GM19455 (cell line): ENCODE results near the gene POU6F1.

ENCODE experiments used
- ATAC-seq: cut with Tn5 transposase; IDR thresholded peaks from one replicate; pipeline ENCODE4 v1.9.1; 2021; ENCODE audit not compliant: unreplicated experiment

Gene POU6F1

DNA sequence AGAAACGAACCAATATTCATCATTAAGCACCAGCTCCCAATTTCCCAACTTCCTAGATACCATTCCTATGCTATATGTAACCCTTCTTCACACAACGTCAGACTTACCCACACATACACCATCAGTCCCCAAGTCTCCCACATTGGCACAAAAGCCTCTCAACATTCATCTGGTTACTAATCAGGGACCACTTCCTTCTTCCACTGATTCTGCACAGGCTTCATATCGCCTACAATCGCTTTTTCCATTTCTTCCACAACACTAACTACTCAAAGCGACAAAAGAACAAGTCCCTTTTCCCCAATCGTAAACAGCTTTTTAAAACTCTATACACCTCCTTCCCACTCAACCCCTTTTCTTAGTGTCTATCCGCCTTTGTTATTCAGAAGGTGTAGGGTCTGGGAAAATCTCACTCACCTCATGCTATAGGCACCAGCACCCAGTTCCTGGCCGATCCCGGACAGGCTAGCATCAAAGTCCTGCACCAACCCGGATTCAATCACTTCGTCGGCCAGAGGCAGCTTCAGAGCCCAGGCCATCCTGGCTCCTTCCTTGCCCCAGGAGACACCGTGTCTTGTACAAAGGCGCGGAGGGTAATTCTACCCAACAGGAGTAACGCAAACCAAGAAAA is 45.9 kb downstream of the POU6F1 start:
- no peak for ATAC-seq

DNA sequence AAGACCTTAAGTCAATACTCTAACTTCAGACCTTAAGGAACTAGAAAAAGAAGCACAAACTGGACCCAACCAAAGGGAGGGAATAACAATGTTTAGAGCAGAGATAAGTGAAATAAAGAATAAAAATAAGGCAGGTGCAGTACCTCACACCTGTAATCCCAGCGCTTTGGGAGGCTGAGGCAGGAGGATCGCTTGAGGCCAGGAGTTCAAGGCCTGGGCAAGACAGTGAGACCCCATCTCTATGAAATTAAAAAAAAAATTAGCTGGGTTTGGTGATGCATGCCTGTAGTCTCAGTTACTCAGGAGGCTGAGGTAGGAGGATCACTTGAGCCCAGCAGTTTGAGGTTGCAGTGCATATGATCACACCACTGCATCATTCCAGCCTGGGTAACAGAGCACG is 54.1 kb downstream of the POU6F1 start:
- no peak for ATAC-seq

DNA sequence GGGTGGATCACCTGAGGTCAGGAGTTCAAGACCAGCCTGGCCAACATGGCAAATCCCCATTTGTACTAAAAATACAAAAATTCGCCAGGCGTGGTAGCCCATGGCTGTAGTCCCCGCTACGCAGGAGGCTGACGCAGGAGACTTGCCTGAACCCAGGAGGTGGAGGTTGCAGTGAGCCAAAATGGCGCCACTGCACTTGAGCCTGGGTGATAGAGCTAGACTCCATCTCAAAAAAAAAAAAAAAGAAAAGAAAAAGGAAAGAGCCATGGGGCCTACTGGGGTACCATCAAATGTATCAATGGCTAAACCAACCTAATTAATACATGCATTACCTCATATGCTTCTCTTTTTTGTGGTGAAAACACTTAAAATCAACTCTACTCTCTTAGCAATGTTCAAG is 55.6 kb downstream of the POU6F1 start:
- no peak for ATAC-seq

DNA sequence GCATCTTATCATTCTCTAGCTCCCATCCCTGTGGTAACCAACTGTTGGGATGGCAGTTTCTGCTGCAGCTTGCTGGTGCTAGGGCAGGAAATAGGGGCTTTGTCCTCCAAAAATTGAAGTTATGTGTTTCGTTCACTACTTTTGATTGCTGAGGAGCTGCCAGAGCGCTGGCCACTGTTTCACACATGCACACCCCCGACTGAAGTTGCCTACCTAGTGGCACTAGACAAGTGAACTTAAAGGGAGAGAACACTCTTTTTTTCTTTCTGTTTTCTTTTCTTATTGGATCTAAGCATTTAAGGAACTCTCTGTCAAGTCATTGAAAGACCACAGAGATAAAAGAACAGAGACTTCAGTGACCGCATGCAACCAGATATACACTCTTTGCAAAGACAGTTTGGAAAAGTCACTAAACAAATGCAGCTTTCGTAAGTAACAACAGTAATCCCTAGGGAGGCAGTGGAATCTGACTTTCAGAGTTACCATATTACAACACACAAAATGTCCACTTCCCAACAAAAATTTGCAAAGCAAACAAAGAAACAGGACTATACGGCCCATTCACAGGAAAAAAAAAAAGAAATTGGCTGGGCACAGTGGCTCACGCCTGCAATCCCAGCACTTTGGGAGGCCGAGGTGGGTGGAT is 56.9 kb downstream of the POU6F1 start:
- no peak for ATAC-seq

DNA sequence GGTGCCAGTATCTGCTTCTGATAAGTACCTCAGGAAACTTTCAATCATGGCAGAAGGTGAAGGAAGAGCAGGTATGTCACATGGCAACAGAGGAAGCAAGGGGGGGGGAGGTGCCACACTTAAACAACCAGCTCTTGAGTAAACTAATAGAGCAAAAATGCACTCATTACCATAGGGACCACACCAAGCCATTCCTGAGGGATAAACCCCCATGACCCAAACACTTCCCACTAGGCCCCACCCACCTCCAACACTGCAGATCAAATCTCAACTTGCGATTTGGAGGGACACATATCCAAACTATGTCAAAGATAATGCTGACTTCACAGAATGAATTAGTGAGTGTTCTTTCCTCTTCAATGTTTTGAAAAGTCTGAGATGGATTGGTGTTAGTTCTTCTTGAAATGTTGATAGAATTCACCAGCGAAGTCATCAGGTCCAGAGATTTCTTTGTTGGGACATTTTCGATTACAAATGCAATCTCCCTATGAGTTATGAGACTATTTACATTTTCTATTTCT is 61.6 kb downstream of the POU6F1 start:
- no peak for ATAC-seq

DNA sequence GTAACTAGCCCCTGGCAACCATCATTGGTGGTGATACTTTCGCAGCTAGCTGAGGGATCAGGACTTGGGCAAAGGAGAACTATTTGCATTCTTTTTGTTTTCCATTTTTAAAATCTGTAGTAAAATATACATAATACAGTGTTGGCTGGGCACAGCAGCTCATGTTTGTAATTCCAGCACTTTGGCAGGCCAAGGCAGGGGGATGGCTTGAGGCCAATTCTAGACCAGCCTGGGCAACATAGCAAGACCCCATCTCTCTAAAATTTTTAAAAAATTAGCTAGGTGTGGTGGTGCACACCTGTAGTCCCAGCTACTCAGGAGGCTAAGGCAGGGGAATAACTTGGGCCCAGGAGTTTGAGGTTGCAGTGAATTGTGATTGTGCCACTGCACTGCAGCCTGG is 64.9 kb downstream of the POU6F1 start:
- no peak for ATAC-seq

DNA sequence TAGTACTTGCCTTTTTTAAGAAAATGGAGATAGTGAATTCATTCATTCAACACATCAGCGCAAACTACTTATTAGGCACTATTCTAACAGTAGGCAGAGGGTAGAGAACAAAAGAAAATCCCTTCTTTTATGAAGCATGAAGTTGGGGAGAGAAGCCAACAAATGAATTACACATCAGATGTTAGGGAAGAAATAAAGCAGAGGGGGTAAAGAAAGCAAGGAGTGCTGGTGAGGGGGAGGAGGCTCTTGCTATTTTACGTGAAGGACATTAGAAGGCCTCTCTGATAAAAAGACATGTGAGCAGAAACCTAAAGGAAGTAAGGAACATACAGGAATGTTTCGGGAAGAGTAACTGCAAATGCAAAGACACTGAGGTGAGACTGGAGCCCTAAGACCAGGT is 67.1 kb downstream of the POU6F1 start:
- no peak for ATAC-seq

DNA sequence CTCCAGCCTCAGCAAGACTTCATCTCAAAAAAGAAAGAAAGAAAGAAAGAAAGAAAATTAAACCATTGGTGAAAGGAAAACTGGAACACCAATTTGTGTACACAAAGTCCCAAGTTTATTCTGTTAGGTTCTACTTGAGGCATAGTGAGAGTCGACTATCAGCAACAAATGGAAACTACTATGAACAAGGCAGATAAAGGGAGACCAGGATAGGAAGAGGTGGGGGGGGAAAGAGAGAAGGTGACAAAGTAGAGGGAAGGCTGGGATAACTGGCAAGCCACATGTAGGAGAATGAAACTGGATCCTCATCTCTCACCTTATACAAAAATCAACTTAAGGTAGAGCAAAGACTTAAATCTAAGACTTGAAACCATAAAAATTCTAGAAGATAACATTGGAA is 70.6 kb downstream of the POU6F1 start:
- no peak for ATAC-seq

DNA sequence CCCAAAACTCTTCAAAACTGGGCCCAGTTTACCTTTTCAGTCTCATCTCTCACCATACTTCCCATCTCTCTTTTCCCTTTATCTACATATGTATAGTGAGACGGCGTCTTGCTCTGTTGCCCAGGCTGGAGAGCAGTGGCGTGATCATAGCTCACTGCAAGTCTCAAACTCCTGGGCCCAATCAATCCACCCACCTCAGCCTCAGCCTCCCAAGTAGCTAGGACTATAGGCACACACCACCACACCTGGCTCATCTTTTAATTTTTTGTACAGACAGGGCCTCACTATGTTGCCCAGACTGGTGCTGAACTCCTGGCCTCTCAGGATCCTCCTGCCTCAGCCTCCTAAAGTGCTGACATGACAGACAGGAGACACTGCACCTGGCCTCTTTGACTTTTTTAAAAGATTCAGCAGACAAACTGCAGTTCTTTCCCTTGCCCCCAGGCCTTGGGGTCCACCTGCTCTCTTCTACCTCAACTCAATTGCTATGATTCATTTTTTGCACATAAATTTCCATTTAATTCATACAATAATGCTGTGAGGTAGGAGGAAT is 78.5 kb downstream of the POU6F1 start:
- no peak for ATAC-seq
